Measurements from ENCODE around the gene PPFIBP2. TPM values are rescaled to one million over a fixed set of nuclear protein-coding genes. Genes with fewer than 3 reads are reported as not detected.

The PPFIBP2 gene
- total RNA-seq, 2 experiments from 2014 or later = 102 to 182 TPM

DNA sequence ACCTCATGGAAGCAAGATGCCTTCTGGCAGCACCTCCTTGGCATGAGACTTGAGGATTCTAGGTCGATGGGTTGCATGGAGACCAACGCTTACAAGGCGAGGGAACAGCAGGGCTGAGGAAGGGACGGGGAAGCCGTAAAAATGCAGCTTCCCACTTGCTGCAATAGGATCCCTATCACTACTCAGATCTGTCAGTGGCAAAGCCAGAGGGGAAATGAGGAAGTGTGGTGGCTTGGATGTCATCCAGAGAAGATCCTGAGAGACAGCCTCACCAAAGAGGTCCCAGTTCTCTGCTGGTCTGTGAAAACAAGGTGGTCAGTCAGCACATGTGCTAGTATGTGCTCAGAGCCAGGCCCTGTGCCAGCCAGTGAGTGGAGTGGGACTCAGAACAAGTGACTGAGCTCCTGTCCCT lies 137.3 kb downstream of the PPFIBP2 start:
- CTCF ChIA-PET (ENCODE audit: unreplicated experiment) = no interaction called here
- POLR2A ChIA-PET = no interaction called here
- Histone ChIP-seq H3K4me1 (ENCODE audit: insufficient read depth, low read length, poor library complexity, severe bottlenecking) (no peaks in the 10 kb centered on the region), H3K36me3 (ENCODE audit: insufficient read depth, low read length) (peaks cover 99% of the 10 kb centered on the region), H2AFZ (ENCODE audit: low read length) (no peak overlapping the region), H3K4me2 (ENCODE audit: low read length) (no peak overlapping the region), H3K79me2 (ENCODE audit: insufficient read depth, low read depth, low read length) (no peaks in the 10 kb centered on the region), H3K4me3 (ENCODE audit: low read depth, low read length, poor library complexity, severe bottlenecking) (no peak overlapping the region), H3K9me3 (ENCODE audit: low read length) (no peaks in the 10 kb centered on the region), H3K9me2 (ENCODE audit: insufficient read depth, low read length) (no peaks in the 10 kb centered on the region), H4K20me1 (ENCODE audit: insufficient read depth, low read length) (no peaks in the 10 kb centered on the region), H3K27ac (ENCODE audit: low read depth, low read length, poor library complexity, severe bottlenecking) (no peak overlapping the region)
- TF ChIP-seq, protein P1, sequence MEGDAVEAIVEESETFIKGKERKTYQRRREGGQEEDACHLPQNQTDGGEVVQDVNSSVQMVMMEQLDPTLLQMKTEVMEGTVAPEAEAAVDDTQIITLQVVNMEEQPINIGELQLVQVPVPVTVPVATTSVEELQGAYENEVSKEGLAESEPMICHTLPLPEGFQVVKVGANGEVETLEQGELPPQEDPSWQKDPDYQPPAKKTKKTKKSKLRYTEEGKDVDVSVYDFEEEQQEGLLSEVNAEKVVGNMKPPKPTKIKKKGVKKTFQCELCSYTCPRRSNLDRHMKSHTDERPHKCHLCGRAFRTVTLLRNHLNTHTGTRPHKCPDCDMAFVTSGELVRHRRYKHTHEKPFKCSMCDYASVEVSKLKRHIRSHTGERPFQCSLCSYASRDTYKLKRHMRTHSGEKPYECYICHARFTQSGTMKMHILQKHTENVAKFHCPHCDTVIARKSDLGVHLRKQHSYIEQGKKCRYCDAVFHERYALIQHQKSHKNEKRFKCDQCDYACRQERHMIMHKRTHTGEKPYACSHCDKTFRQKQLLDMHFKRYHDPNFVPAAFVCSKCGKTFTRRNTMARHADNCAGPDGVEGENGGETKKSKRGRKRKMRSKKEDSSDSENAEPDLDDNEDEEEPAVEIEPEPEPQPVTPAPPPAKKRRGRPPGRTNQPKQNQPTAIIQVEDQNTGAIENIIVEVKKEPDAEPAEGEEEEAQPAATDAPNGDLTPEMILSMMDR (conservative IDR thresholded peaks at IDR 0.05; ENCODE audit: low read length) = no peak
- TF ChIP-seq EZH2phosphoT487 (IDR thresholded peaks at IDR 0.05; ENCODE audit: borderline replicate concordance, low read depth, low read length) = no peak
- intact Hi-C loops (cut with micrococcal nuclease; ENCODE audit: unreplicated experiment) = no loop called here
- no peak for DNase-seq (ENCODE audit: low spot score)
- no TSS peak for BruUV-seq (replicated peaks)

DNA sequence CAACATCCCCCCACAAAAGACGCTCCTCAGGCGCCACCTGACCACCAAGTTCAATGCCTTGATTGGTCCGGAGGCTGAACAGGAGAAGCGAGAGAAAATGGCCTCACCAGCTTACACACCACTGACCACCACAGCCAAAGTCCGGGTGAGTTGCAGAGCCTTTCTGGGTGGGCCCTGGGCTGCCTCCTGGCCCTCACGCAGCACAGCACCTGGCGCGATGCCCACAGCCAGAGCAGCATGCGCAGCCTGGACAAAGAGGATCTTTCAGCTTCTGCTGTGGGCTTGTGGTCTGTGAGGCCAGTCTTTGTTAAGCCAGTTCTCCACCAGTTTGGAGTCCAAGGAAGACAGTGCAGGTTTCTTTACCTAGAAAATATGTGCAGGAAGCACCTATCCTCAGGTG lies 137.9 kb downstream of the PPFIBP2 start:
- no peak overlapping the region for H3K27ac ChIP-seq (ENCODE audit: low read depth, low read length, poor library complexity, severe bottlenecking)
- no peak for TF ChIP-seq EZH2phosphoT487 (IDR thresholded peaks at IDR 0.05; ENCODE audit: borderline replicate concordance, low read depth, low read length)
- TF ChIP-seq, protein P1 (conservative IDR thresholded peaks at IDR 0.05; ENCODE audit: low read length) = no peak
- H2AFZ ChIP-seq (ENCODE audit: low read length) = no peak overlapping the region
- H3K9me2 ChIP-seq (ENCODE audit: insufficient read depth, low read length) = no peaks in the 10 kb centered on the region
- no peak for DNase-seq (ENCODE audit: low spot score)
- intact Hi-C loops (cut with micrococcal nuclease; ENCODE audit: unreplicated experiment) = no loop called here
- no peak overlapping the region for H3K4me2 ChIP-seq (ENCODE audit: low read length)
- peaks cover 100% of the 10 kb centered on the region for H3K36me3 ChIP-seq (ENCODE audit: insufficient read depth, low read length)
- no peaks in the 10 kb centered on the region for H3K79me2 ChIP-seq (ENCODE audit: insufficient read depth, low read depth, low read length)
- H3K4me1 ChIP-seq (ENCODE audit: insufficient read depth, low read length, poor library complexity, severe bottlenecking) = no peaks in the 10 kb centered on the region
- BruUV-seq (replicated peaks) = no TSS peak
- ChIA-PET POLR2A (no interaction called here), CTCF (ENCODE audit: unreplicated experiment) (no interaction called here)
- H3K9me3 ChIP-seq (ENCODE audit: low read length) = no peaks in the 10 kb centered on the region
- no peak overlapping the region for H3K4me3 ChIP-seq (ENCODE audit: low read depth, low read length, poor library complexity, severe bottlenecking)
- H4K20me1 ChIP-seq (ENCODE audit: insufficient read depth, low read length) = no peaks in the 10 kb centered on the region

DNA sequence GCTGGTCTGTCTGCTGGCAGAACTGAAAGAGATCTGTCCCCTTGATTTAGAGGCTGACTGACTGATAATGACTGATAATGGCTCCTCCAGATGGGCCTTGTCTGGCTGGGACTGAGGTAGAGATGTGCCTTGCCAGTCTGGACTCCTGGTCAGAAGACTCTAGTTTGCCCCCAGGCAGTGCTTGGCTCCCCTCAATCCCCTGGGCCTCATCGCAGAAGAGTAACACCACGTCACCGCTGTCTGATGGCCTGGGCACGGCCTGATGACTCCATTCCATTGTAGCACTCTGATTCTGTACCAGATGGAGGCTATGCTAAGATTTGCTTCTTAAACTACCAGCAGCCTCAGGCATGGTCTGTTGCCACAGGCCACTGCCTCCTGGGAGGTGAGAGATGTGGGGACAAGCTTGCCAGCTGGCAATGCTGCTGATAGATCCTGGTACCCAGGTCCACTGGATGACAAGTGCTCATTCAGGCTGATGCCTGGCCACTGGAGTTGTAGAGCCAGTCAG lies 140.5 kb downstream of the PPFIBP2 start:
- DNase-seq (ENCODE audit: low spot score) = no peak
- Histone ChIP-seq H3K4me1 (ENCODE audit: insufficient read depth, low read length, poor library complexity, severe bottlenecking) (no peaks in the 10 kb centered on the region), H3K79me2 (ENCODE audit: insufficient read depth, low read depth, low read length) (no peaks in the 10 kb centered on the region), H2AFZ (ENCODE audit: low read length) (no peak overlapping the region), H4K20me1 (ENCODE audit: insufficient read depth, low read length) (no peaks in the 10 kb centered on the region), H3K27ac (ENCODE audit: low read depth, low read length, poor library complexity, severe bottlenecking) (no peak overlapping the region), H3K36me3 (ENCODE audit: insufficient read depth, low read length) (peaks cover 88% of the 10 kb centered on the region), H3K4me3 (ENCODE audit: low read depth, low read length, poor library complexity, severe bottlenecking) (no peak overlapping the region), H3K9me2 (ENCODE audit: insufficient read depth, low read length) (no peaks in the 10 kb centered on the region), H3K4me2 (ENCODE audit: low read length) (no peak overlapping the region), H3K9me3 (ENCODE audit: low read length) (no peaks in the 10 kb centered on the region)
- no peak for TF ChIP-seq EZH2phosphoT487 (IDR thresholded peaks at IDR 0.05; ENCODE audit: borderline replicate concordance, low read depth, low read length)
- TF ChIP-seq, protein P1 (conservative IDR thresholded peaks at IDR 0.05; ENCODE audit: low read length) = no peak
- intact Hi-C loops (cut with micrococcal nuclease; ENCODE audit: unreplicated experiment) = no loop called here
- ChIA-PET POLR2A (no interaction called here), CTCF (ENCODE audit: unreplicated experiment) (no interaction called here)
- BruUV-seq (replicated peaks) = no TSS peak
